SK-N-SH (cell line): Measurements from ENCODE around the gene SMS. TPM values are rescaled to one million over a fixed set of nuclear protein-coding genes. Genes with fewer than 3 reads are reported as not detected.

Experiments
- ELF1 ChIP-seq: IDR thresholded peaks from 2 replicates; pipeline ENCODE4 v1.4.0; 2012
- EP300 ChIP-seq, 2 experiments: IDR thresholded peaks; 2 replicates each; pipeline versions ENCODE4 v1.4.0 to v1.6.1; 2012; ENCODE audit warnings: borderline replicate concordance in 1 of 2, low read depth in 1 of 2, low read length in 1 of 2
- EZH2phosphoT487 ChIP-seq: fragments of 200-600 bp; sonication (generic); IDR thresholded peaks from 2 replicates; pipeline ENCODE4 v1.6.1; 2017; ENCODE audit warnings: low read depth, mixed run types, mild to moderate bottlenecking, antibody characterized with exemption, moderate library complexity, borderline replicate concordance
- FOSL2 ChIP-seq: IDR thresholded peaks from 2 replicates; pipeline ENCODE4 v1.4.0; 2012; ENCODE audit warnings: low read depth, mild to moderate bottlenecking, moderate library complexity, borderline replicate concordance
- FOXM1 ChIP-seq: IDR thresholded peaks from 2 replicates; pipeline ENCODE4 v1.4.0; 2012; ENCODE audit warnings: low read depth, mild to moderate bottlenecking
- JUND ChIP-seq: IDR thresholded peaks from 2 replicates; pipeline ENCODE4 v1.4.0; 2012
- MEF2A ChIP-seq: IDR thresholded peaks from 2 replicates; pipeline ENCODE4 v1.4.0; 2012; ENCODE audit warnings: low read depth, borderline replicate concordance
- NFIC ChIP-seq: IDR thresholded peaks from 2 replicates; pipeline ENCODE4 v1.4.0; 2012; ENCODE audit warnings: borderline replicate concordance
- NRF1 ChIP-seq: IDR thresholded peaks from 2 replicates; pipeline ENCODE4 v1.6.1; 2012; ENCODE audit warnings: low read depth, mild to moderate bottlenecking, low read length
- RAD21 ChIP-seq: IDR thresholded peaks from 2 replicates; pipeline ENCODE4 v1.6.1; 2012; ENCODE audit warnings: mild to moderate bottlenecking, low read length
- RFX5 ChIP-seq: IDR thresholded peaks from 2 replicates; pipeline ENCODE4 v1.6.1; 2012; ENCODE audit warnings: mild to moderate bottlenecking, improper control_type of control experiment, low read length
- YY1 ChIP-seq: IDR thresholded peaks from 2 replicates; pipeline ENCODE4 v1.4.0; 2012; ENCODE audit warnings: low read depth, mild to moderate bottlenecking
- polyA plus RNA-seq, 3 experiments: library from polyadenylated mRNA; depleted of rRNA; stranded (reverse); fragments of >200 nt; gene quantifications; 2 replicates each; pipeline ENCODE4 v1.2.3, GENCODE V29; 2012
- TF ChIP-seq, protein P1 (sequence below): IDR thresholded peaks from 2 replicates; pipeline ENCODE4 v1.4.0; 2012; ENCODE audit warnings: low read depth, borderline replicate concordance
- TF ChIP-seq, protein P2 (sequence below): fragments of 200-600 bp; sonication (generic); IDR thresholded peaks from 2 replicates; pipeline ENCODE4 v1.6.1; 2017; ENCODE audit warnings: antibody characterized with exemption, mild to moderate bottlenecking, moderate library complexity
- TF ChIP-seq, protein P3 (sequence below): IDR thresholded peaks from 2 replicates; pipeline ENCODE4 v1.4.0; 2012; ENCODE audit warnings: low read depth, borderline replicate concordance
- TF ChIP-seq, protein P4 (sequence below): IDR thresholded peaks from 2 replicates; pipeline ENCODE4; 2012
- TF ChIP-seq, protein P5 (sequence below): IDR thresholded peaks from 2 replicates; pipeline ENCODE4 v1.6.1; 2012; ENCODE audit warnings: mild to moderate bottlenecking, low read depth, low read length, moderate library complexity

The SMS gene
- polyA plus RNA-seq, 1 of the 3 experiments (the other 2 are of a cell fraction), result 116 TPM

DNA sequence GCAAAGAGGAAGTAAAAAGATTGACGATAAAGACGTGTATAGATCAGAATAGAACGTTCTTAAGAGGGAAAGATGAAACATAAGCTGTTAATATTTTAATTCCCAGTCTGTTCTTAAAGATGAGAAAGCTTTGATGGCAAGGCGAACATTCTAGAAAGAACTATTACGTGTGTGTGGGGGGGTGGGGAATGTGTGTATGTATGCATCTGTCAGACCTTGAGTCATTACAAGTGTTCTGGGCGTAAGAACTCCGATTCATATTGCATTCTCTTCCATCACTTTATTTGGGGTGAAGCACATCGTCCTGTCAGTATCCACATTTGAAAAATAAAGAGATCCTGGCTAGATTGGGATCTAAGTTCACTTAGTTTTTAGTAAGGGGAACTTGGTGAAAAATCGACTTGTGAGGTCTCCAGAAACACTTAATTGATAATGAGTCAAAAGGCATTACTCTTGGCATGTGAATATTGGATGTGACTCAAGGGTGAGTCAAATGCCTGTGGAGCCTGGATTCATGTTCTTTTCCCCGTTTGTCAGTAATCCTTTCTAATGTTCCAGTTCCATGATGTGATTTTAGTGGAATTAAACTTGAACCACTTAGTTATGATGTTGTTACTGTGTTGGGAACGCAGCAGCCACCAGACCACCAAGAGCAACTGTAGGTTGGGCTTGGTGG is 3.1 kb downstream of the SMS start (continued):
- TF ChIP-seq, protein P1, sequence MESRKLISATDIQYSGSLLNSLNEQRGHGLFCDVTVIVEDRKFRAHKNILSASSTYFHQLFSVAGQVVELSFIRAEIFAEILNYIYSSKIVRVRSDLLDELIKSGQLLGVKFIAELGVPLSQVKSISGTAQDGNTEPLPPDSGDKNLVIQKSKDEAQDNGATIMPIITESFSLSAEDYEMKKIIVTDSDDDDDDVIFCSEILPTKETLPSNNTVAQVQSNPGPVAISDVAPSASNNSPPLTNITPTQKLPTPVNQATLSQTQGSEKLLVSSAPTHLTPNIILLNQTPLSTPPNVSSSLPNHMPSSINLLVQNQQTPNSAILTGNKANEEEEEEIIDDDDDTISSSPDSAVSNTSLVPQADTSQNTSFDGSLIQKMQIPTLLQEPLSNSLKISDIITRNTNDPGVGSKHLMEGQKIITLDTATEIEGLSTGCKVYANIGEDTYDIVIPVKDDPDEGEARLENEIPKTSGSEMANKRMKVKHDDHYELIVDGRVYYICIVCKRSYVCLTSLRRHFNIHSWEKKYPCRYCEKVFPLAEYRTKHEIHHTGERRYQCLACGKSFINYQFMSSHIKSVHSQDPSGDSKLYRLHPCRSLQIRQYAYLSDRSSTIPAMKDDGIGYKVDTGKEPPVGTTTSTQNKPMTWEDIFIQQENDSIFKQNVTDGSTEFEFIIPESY, result 0 out of 2 replicates have a peak, but pooled peaks have one; percentile 13
- TF ChIP-seq EP300 (IDR thresholded peaks at IDR 0.05; ENCODE audit: borderline replicate concordance in 1 of 2, low read depth in 1 of 2, low read length in 1 of 2), result peak; percentile 17 to 86; a peak in 2 of 4 replicates
- no peak for TF ChIP-seq RFX5
- peak; percentile 92 for TF ChIP-seq FOSL2
- TF ChIP-seq RAD21, result no peak
- TF ChIP-seq, protein P2, sequence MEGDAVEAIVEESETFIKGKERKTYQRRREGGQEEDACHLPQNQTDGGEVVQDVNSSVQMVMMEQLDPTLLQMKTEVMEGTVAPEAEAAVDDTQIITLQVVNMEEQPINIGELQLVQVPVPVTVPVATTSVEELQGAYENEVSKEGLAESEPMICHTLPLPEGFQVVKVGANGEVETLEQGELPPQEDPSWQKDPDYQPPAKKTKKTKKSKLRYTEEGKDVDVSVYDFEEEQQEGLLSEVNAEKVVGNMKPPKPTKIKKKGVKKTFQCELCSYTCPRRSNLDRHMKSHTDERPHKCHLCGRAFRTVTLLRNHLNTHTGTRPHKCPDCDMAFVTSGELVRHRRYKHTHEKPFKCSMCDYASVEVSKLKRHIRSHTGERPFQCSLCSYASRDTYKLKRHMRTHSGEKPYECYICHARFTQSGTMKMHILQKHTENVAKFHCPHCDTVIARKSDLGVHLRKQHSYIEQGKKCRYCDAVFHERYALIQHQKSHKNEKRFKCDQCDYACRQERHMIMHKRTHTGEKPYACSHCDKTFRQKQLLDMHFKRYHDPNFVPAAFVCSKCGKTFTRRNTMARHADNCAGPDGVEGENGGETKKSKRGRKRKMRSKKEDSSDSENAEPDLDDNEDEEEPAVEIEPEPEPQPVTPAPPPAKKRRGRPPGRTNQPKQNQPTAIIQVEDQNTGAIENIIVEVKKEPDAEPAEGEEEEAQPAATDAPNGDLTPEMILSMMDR, result no peak
- TF ChIP-seq FOXM1, result peak; percentile 46; the same call in 1 of the 2 replicates
- no peak for TF ChIP-seq NRF1
- TF ChIP-seq, protein P3, sequence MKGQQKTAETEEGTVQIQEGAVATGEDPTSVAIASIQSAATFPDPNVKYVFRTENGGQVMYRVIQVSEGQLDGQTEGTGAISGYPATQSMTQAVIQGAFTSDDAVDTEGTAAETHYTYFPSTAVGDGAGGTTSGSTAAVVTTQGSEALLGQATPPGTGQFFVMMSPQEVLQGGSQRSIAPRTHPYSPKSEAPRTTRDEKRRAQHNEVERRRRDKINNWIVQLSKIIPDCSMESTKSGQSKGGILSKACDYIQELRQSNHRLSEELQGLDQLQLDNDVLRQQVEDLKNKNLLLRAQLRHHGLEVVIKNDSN, result no peak
- peak; percentile 78 for TF ChIP-seq NFIC
- no peak for TF ChIP-seq EZH2phosphoT487
- no peak for TF ChIP-seq YY1
- no peak for TF ChIP-seq MEF2A
- TF ChIP-seq, protein P4, sequence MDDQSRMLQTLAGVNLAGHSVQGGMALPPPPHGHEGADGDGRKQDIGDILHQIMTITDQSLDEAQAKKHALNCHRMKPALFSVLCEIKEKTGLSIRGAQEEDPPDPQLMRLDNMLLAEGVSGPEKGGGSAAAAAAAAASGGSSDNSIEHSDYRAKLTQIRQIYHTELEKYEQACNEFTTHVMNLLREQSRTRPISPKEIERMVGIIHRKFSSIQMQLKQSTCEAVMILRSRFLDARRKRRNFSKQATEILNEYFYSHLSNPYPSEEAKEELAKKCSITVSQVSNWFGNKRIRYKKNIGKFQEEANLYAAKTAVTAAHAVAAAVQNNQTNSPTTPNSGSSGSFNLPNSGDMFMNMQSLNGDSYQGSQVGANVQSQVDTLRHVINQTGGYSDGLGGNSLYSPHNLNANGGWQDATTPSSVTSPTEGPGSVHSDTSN, result peak; percentile 95
- no peak for TF ChIP-seq ELF1
- TF ChIP-seq, protein P5, sequence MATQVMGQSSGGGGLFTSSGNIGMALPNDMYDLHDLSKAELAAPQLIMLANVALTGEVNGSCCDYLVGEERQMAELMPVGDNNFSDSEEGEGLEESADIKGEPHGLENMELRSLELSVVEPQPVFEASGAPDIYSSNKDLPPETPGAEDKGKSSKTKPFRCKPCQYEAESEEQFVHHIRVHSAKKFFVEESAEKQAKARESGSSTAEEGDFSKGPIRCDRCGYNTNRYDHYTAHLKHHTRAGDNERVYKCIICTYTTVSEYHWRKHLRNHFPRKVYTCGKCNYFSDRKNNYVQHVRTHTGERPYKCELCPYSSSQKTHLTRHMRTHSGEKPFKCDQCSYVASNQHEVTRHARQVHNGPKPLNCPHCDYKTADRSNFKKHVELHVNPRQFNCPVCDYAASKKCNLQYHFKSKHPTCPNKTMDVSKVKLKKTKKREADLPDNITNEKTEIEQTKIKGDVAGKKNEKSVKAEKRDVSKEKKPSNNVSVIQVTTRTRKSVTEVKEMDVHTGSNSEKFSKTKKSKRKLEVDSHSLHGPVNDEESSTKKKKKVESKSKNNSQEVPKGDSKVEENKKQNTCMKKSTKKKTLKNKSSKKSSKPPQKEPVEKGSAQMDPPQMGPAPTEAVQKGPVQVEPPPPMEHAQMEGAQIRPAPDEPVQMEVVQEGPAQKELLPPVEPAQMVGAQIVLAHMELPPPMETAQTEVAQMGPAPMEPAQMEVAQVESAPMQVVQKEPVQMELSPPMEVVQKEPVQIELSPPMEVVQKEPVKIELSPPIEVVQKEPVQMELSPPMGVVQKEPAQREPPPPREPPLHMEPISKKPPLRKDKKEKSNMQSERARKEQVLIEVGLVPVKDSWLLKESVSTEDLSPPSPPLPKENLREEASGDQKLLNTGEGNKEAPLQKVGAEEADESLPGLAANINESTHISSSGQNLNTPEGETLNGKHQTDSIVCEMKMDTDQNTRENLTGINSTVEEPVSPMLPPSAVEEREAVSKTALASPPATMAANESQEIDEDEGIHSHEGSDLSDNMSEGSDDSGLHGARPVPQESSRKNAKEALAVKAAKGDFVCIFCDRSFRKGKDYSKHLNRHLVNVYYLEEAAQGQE, result 0 out of 2 replicates have a peak, but pooled peaks have one; percentile 11
- TF ChIP-seq JUND, result peak; percentile 85
